AG04449 (cell line): ENCODE data around the gene LRP10.
"Not testable (repeated sequence)": the region's sequence is repeated elsewhere in the genome, so short reads cannot be mapped to it uniquely, and the experiment has no call there.

ENCODE experiments used
- CTCF ChIA-PET: fragments of 350-600 bp; formaldehyde crosslinking; extraction: SDS; loops from one replicate; lab custom pipeline; 2021; ENCODE audit warnings: antibody characterized with exemption; lab: Yijun Ruan, JAX
- POLR2A ChIA-PET: fragments of 400-600, 350-600 bp; formaldehyde crosslinking; extraction: SDS; loops from one replicate; lab custom pipeline; 2020; ENCODE audit warnings: antibody characterized with exemption, inconsistent platforms; lab: Yijun Ruan, JAX
- DNase-seq: peaks from one replicate; pipeline ENCODE4 v3.0.0-alpha.2; 2010; ENCODE audit warnings: low read depth, low spot score
- H3K4me3 ChIP-seq: 2 replicates; pipeline ENCODE4 v1.5.1; 2011; ENCODE audit warnings: low read depth, mild to moderate bottlenecking, control low read depth, low read length
- CTCF ChIP-seq: IDR thresholded peaks from one replicate; pipeline ENCODE4 v1.5.1; 2011; ENCODE audit warnings: mild to moderate bottlenecking, moderate library complexity, low read length, control low read depth, inconsistent platforms; ENCODE audit not compliant: insufficient read depth; ENCODE audit errors: missing control alignments

Gene LRP10

GRCh38 chr14:22871224-22872032 lies at the start of gene LRP10:
LRP10 (plus strand) TSS chr14:22871740; CDS start chr14:22872304, 564 bp downstream.
- H3K4me3 ChIP-seq = peak within 1 kb of the TSS; percentile 81
- ChIA-PET CTCF (interaction anchor here (0.6 to 7.9 kb wide), 27 partner anchors 9 to 315 kb away, joined by 3 to 189 read pairs (median 6); partner anchors contain the start of genes RBM23 and REM2), POLR2A (interaction anchor here (1.0 to 1.7 kb wide), 7 partner anchors 9 to 34 kb away, joined by 3 to 13 read pairs (median 3); partner anchors contain the start of gene REM2)
- no peak for DNase-seq
- no peak for TF ChIP-seq CTCF

GRCh38 chr14:22822016-22822570 lies 49.4 kb upstream of the LRP10 start:
- ChIA-PET POLR2A (interaction anchor here (1.5 to 3.7 kb wide), 3 partner anchors 16 to 30 kb away, joined by 5 to 42 read pairs (median 16); no protein-coding TSS in a partner anchor), CTCF (interaction anchor here (0.8 to 10.1 kb wide), 32 partner anchors 7 to 266 kb away, joined by 3 to 256 read pairs (median 6); partner anchors contain the start of genes LRP10, MMP14, REM2 and SLC7A7)
- no peak for DNase-seq
- no peak for TF ChIP-seq CTCF
- H3K4me3 ChIP-seq = no peak overlapping the region

- ChIA-PET POLR2A (interaction anchor here (0.9 to 3.7 kb wide), 5 partner anchors 16 to 56 kb away, joined by 3 to 42 read pairs (median 5); partner anchors contain the start of gene OXA1L), CTCF (interaction anchor here (0.8 to 10.1 kb wide), 42 partner anchors 8 to 267 kb away, joined by 3 to 256 read pairs (median 6); partner anchors contain the start of genes LRP10, MMP14, REM2 and SLC7A7)
- peak overlapping the region; percentile 24 for H3K4me3 ChIP-seq
- no peak for DNase-seq
- TF ChIP-seq CTCF = peak; percentile 78
Observed at GRCh38 chr14:22822571-22823098, 48.9 kb upstream of the LRP10 start.

GRCh38 chr14:22824711-22825359 lies 46.7 kb upstream of the LRP10 start:
- no peak for DNase-seq
- peak overlapping the region; percentile 12; the same call in 1 of the 2 replicates for H3K4me3 ChIP-seq
- ChIA-PET CTCF (interaction anchor here (0.8 to 10.1 kb wide), 13 partner anchors 10 to 269 kb away, joined by 3 to 256 read pairs (median 4); partner anchors contain the start of genes LRP10 and MMP14), POLR2A (interaction anchor here (1.0 to 3.7 kb wide), 3 partner anchors 13 to 27 kb away, joined by 3 to 42 read pairs (median 9); no protein-coding TSS in a partner anchor)
- no peak for TF ChIP-seq CTCF

GRCh38 chr14:22829076-22829660 lies 42.4 kb upstream of the LRP10 start:
- H3K4me3 ChIP-seq = peak overlapping the region; percentile 94
- ChIA-PET POLR2A (interaction anchor here (1.3 to 1.6 kb wide), 2 partner anchors 10 to 22 kb away, joined by 5 to 7 read pairs; no protein-coding TSS in a partner anchor), CTCF (interaction anchor here (0.7 to 5.8 kb wide), 6 partner anchors 10 to 272 kb away, joined by 3 to 66 read pairs (median 4); no protein-coding TSS in a partner anchor)
- not testable (repeated sequence) for DNase-seq
